Stimulated activated CD8-positive, alpha-beta memory T cell treated with anti-CD3 and anti-CD28 coated beads, Interleukin-15, amount 100 ng/mL, for 24 hours (primary cell): Measurements from ENCODE around the gene PFN1.
"Not testable (repeated sequence)": the region's sequence is repeated elsewhere in the genome, so short reads cannot be mapped to it uniquely, and the experiment has no call there.

ENCODE experiments used
- DNase-seq: peaks from one replicate; pipeline ENCODE4 v3.0.0-alpha.2; 2020; ENCODE audit warnings: low read depth

PFN1 gene

GRCh38 chr17:4921320-4921719 lies 27.0 kb downstream of the PFN1 start:
- DNase-seq, result no peak

- no peak for DNase-seq
Measured at GRCh38 chr17:4920351-4921048, 27.8 kb downstream of the PFN1 start.

- no peak for DNase-seq
Measured at GRCh38 chr17:4919511-4920047, 28.8 kb downstream of the PFN1 start.

- not testable (repeated sequence) for DNase-seq
Measured at GRCh38 chr17:4914551-4914950, 33.8 kb downstream of the PFN1 start.

GRCh38 chr17:4913994-4914393 lies 34.3 kb downstream of the PFN1 start:
- DNase-seq, result no peak

GRCh38 chr17:4908711-4909496 lies 39.4 kb downstream of the PFN1 start:
- no peak for DNase-seq

GRCh38 chr17:4908301-4908700 lies 40.0 kb downstream of the PFN1 start:
- DNase-seq, result no peak

- DNase-seq, result not testable (repeated sequence)
Measured at GRCh38 chr17:4906642-4907041, 41.7 kb downstream of the PFN1 start.

- no peak for DNase-seq
Measured at GRCh38 chr17:4903051-4903818, 45.1 kb downstream of the PFN1 start, which contains the start of gene CHRNE. TSS of gene CHRNE (minus strand) at chr17:4903098. CDS start at chr17:4903063, 35 bp downstream.

GRCh38 chr17:4902540-4902939 lies 45.8 kb downstream of the PFN1 start:
- no peak for DNase-seq

GRCh38 chr17:4901648-4902344 lies 46.5 kb downstream of the PFN1 start:
- no peak for DNase-seq

- DNase-seq, result no peak
Measured at GRCh38 chr17:4901108-4901647, 47.2 kb downstream of the PFN1 start.

GRCh38 chr17:4900231-4901107 lies 47.9 kb downstream of the PFN1 start:
- DNase-seq, result no peak

- peak; percentile 86 for DNase-seq
Measured at GRCh38 chr17:4899341-4900230, 48.7 kb downstream of the PFN1 start, which contains the start of gene C17orf107. TSS of gene C17orf107 (plus strand) at chr17:4899536. CDS start at chr17:4899763, 227 bp downstream.

- no peak for DNase-seq
Measured at GRCh38 chr17:4898927-4899326, 49.4 kb downstream of the PFN1 start.

GRCh38 chr17:4898351-4898750 lies 50.0 kb downstream of the PFN1 start:
- no peak for DNase-seq

- DNase-seq, result no peak
Measured at GRCh38 chr17:4897785-4898184, 50.5 kb downstream of the PFN1 start.

GRCh38 chr17:4897198-4897687 lies 51.1 kb downstream of the PFN1 start:
- no peak for DNase-seq
